IPS-NIHi11 (cell line): ENCODE measurements around the gene UBE2G1.

Experiments
- DNase-seq: peaks from one replicate; pipeline ENCODE4 v3.0.0; 2012; ENCODE audit warnings: mixed read lengths, low spot score

The UBE2G1 gene

GRCh38 chr17:4334332-4334731 lies 32.1 kb downstream of the UBE2G1 start:
- no peak for DNase-seq

GRCh38 chr17:4333041-4333440 lies 33.4 kb downstream of the UBE2G1 start:
- no peak for DNase-seq

- DNase-seq: peak; percentile 13
These were observed 34.0 kb downstream of the UBE2G1 start for GRCh38 chr17:4332296-4332970.

GRCh38 chr17:4331614-4332013 lies 34.9 kb downstream of the UBE2G1 start:
- DNase-seq: no peak

GRCh38 chr17:4329838-4330237 lies 36.6 kb downstream of the UBE2G1 start:
- no peak for DNase-seq

GRCh38 chr17:4327606-4328005 lies 38.9 kb downstream of the UBE2G1 start:
- no peak for DNase-seq

GRCh38 chr17:4326608-4327007 lies 39.9 kb downstream of the UBE2G1 start:
- DNase-seq: no peak

- DNase-seq: no peak
These were observed 40.4 kb downstream of the UBE2G1 start for GRCh38 chr17:4326112-4326511.

GRCh38 chr17:4324463-4324862 lies 42.0 kb downstream of the UBE2G1 start:
- DNase-seq: no peak

- DNase-seq: no peak
These were observed 47.3 kb downstream of the UBE2G1 start for GRCh38 chr17:4319221-4319620.

- no peak for DNase-seq
These were observed 47.9 kb downstream of the UBE2G1 start for GRCh38 chr17:4318596-4318995.

- no peak for DNase-seq
These were observed 48.3 kb downstream of the UBE2G1 start for GRCh38 chr17:4318186-4318585.

GRCh38 chr17:4317610-4318009 lies 48.9 kb downstream of the UBE2G1 start:
- DNase-seq: no peak

- DNase-seq: no peak
These were observed 49.8 kb downstream of the UBE2G1 start for GRCh38 chr17:4316648-4317047.

- DNase-seq: no peak
These were observed 51.9 kb downstream of the UBE2G1 start for GRCh38 chr17:4314618-4315017.

GRCh38 chr17:4314179-4314578 lies 52.3 kb downstream of the UBE2G1 start:
- no peak for DNase-seq

- DNase-seq: no peak
These were observed 53.0 kb downstream of the UBE2G1 start for GRCh38 chr17:4313221-4314114.

GRCh38 chr17:4310354-4311060 lies 56.0 kb downstream of the UBE2G1 start:
- peak; percentile 12 for DNase-seq

GRCh38 chr17:4309897-4310296 lies 56.6 kb downstream of the UBE2G1 start:
- DNase-seq: no peak

- peak; percentile 29 for DNase-seq
These were observed 59.1 kb downstream of the UBE2G1 start for GRCh38 chr17:4307179-4307930.

GRCh38 chr17:4305224-4305623 lies 61.3 kb downstream of the UBE2G1 start:
- DNase-seq: no peak

- peak; percentile 60 for DNase-seq
These were observed 62.0 kb downstream of the UBE2G1 start for GRCh38 chr17:4304417-4305027.
